Kidney (tissue), 14 donors: ENCODE data around the gene CKAP2. TPM values are rescaled to one million over a fixed set of nuclear protein-coding genes. Genes with fewer than 3 reads are reported as not detected.
"Not testable (repeated sequence)": the region's sequence is repeated elsewhere in the genome, so short reads cannot be mapped to it uniquely, and the experiment has no call there.

Source experiments
- DNase-seq, 5 donors: peaks; one replicate each; pipeline ENCODE4 v3.0.0-alpha.2; 2013 to 2020
- FAIRE-seq: peaks from 2 replicates; lab custom pipeline; 2012; peaks lifted over from hg19 to GRCh38; lab: Jason Lieb, UNC
- H3K27ac ChIP-seq, 2 donors: one replicate each; pipeline ENCODE4 v1.7.0; 2013; ENCODE audit warnings: low read depth in 2 of 2, low read length in 2 of 2, inconsistent platforms in 1 of 2
- H3K27me3 ChIP-seq: one replicate; pipeline ENCODE4 v1.7.1; 2013; ENCODE audit warnings: low read length, inconsistent platforms; ENCODE audit not compliant: control insufficient read depth, insufficient read depth
- H3K36me3 ChIP-seq, 3 donors: one replicate each; pipeline versions ENCODE4 v1.7.0 to v1.7.1; 2013; ENCODE audit warnings: low read length in 3 of 3, control low read depth in 1 of 3, inconsistent platforms in 1 of 3; ENCODE audit not compliant: insufficient read depth in 3 of 3, control insufficient read depth in 2 of 3
- H3K4me1 ChIP-seq, 3 donors: one replicate each; pipeline versions ENCODE4 v1.7.0 to v1.7.1; 2013; ENCODE audit warnings: low read length in 3 of 3, inconsistent platforms in 1 of 3, low read depth in 1 of 3; ENCODE audit not compliant: control insufficient read depth in 2 of 3, insufficient read depth in 2 of 3
- H3K4me3 ChIP-seq, 3 donors: one replicate each; pipeline versions ENCODE4 v1.7.0 to v1.8.1; 2013; ENCODE audit warnings: low read length in 3 of 3, control low read depth in 1 of 3, inconsistent platforms in 1 of 3
- H3K9ac ChIP-seq, 3 donors: one replicate each; pipeline versions ENCODE4 v1.7.0 to v1.7.1; 2013; ENCODE audit warnings: low read length in 3 of 3, control low read depth in 1 of 3, inconsistent platforms in 1 of 3
- H3K9me3 ChIP-seq, 3 donors: one replicate each; pipeline versions ENCODE4 v1.7.0 to v1.7.1; 2013; ENCODE audit warnings: low read length in 3 of 3, control low read depth in 1 of 3, inconsistent platforms in 1 of 3; ENCODE audit not compliant: control insufficient read depth in 2 of 3, insufficient read depth in 1 of 3
- CTCF ChIP-seq: IDR thresholded peaks from 3 replicates; pipeline ENCODE4 v1.5.1; 2012; ENCODE audit warnings: mild to moderate bottlenecking, moderate library complexity, borderline replicate concordance; ENCODE audit not compliant: insufficient read depth; ENCODE audit errors: extremely low read depth
- intact Hi-C: fragments of 100-400 bp; cut with DNase I; formaldehyde crosslinking; loops from one replicate; pipeline ENCODE4 v1.11.1; 2022
- polyA plus RNA-seq: library from polyadenylated mRNA; stranded (reverse); fragments of 350-450 nt; fragmentation: Illumina TruSeq; extraction: RNeasy Lipid Tissue Mini Kit (QIAGEN cat#74804); gene quantifications from one replicate; pipeline ENCODE4 v1.2.3, GENCODE V29; 2014; ENCODE audit warnings: low read depth, low replicate concordance; ENCODE audit not compliant: insufficient read depth
- total RNA-seq: library from RNA; stranded (reverse); fragmentation: NEBNext Ultra II Directional; extraction: Animal tissue kit (Norgen Biotek cat#: 25700); gene quantifications from one replicate; pipeline ENCODE4 v1.2.1, GENCODE V29; 2021
- donor health status: control.
- donor health status: control.
- donor health status: control.
- donor health status: control.
- donor health status: control.
- donor health status: DM: yes; HTN: yes; CAD: no.
- donor health status: Normal renal cell carcinoma (clear cell type).

CKAP2 gene
- total and polyA plus RNA-seq, 2 donors from 2014 or later, result 4.9 to 5.8 TPM

GRCh38 chr13:52461265-52461664 is 6.0 kb downstream of the CKAP2 start:
- DNase-seq (no peak), FAIRE-seq (no peak)
- no peak for TF ChIP-seq CTCF
- Histone ChIP-seq H3K4me1 (no peaks in the 10 kb centered on the region), H3K27me3 (no peaks in the 10 kb centered on the region), H3K9me3 (no peaks in the 10 kb centered on the region), H3K36me3 (peaks cover 3 to 15% (median 3%) of the 10 kb centered on the region in 3 donors), H3K27ac (no peak overlapping the region), H3K4me3 (no peak overlapping the region), H3K9ac (no peak overlapping the region)
- intact Hi-C loops, result no loop called here

GRCh38 chr13:52463526-52463925 is 8.2 kb downstream of the CKAP2 start:
- Histone ChIP-seq H3K36me3 (peaks cover 3 to 15% (median 3%) of the 10 kb centered on the region in 3 donors), H3K27ac (no peak overlapping the region), H3K4me1 (no peaks in the 10 kb centered on the region), H3K27me3 (no peaks in the 10 kb centered on the region), H3K9me3 (no peaks in the 10 kb centered on the region), H3K4me3 (no peak overlapping the region), H3K9ac (no peak overlapping the region)
- DNase-seq, result no peak
- no peak for FAIRE-seq
- intact Hi-C loops, result no loop called here
- TF ChIP-seq CTCF, result no peak

DNA sequence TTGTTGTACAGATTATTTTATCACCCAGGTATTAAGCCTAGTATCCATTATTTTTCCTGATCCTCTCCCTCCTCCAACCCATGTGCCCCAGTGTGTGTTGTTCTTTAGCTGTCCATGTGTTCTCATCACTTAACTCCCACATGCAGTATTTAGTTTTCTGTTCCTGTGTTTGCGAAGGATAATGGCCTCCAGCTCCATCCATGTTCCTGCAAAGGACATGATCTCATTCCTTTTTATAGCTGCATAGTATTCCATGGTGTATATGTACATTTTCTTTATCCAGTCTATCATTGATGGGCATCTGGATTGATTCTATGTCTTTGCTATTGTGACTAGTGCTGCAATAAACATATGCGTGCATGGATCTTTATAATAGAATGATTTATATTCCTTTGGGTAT is 13.2 kb downstream of the CKAP2 start:
- intact Hi-C loops, FAIRE-seq, DNase-seq: not testable (repeated sequence)

DNA sequence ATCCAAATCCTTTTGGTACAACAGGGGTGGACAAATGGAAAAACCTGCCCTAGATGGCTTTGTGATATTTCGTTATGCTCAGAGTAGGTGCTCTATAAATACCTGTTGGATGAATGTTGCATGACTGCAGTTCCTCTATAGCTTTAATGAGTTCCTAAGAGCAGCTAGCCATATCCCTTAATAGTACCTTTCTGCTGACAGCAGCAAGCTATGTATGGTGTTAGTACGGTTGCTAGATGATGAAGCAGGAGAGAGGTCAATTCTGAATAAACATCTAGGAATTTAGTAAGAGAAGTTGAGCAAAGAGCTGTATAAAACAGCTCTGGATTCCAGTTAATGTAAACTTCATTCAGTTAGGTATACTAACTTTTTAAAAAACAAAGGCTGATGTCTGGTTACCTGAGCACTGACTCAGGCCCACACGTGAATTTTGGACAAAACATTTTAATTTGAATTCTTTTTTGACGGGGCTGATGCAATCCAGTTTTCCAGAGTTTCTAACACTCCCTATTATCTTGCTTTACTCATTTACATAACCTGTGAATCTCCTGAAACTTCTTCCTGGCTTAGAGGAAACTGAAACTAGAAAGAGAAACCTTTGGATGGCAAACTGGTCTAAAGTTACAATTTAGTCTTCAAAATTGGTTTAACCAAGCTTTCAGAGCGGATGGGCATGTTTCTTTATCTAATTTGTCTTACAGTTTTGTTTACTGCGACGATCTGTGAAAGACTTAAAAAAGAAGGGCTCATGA is 25.6 kb downstream of the CKAP2 start:
- intact Hi-C loops, FAIRE-seq: not testable (repeated sequence)

More for the DNA sequence above, 13.2 kb downstream of the CKAP2 start:
- not testable (repeated sequence) for H3K4me3 ChIP-seq, H3K9me3 ChIP-seq, H3K4me1 ChIP-seq, H3K27me3 ChIP-seq, H3K27ac ChIP-seq, H3K9ac ChIP-seq, H3K36me3 ChIP-seq

GRCh38 chr13:52487078-52487477 is 31.8 kb downstream of the CKAP2 start:
- H3K4me1 ChIP-seq, H3K27ac ChIP-seq, FAIRE-seq, DNase-seq, H3K36me3 ChIP-seq, H3K27me3 ChIP-seq, H3K9me3 ChIP-seq, H3K4me3 ChIP-seq, H3K9ac ChIP-seq, intact Hi-C loops: not testable (repeated sequence)

More for the DNA sequence above, 25.6 kb downstream of the CKAP2 start:
- H3K4me1 ChIP-seq, DNase-seq, H3K27me3 ChIP-seq, H3K4me3 ChIP-seq, H3K27ac ChIP-seq, H3K36me3 ChIP-seq, H3K9ac ChIP-seq, H3K9me3 ChIP-seq: not testable (repeated sequence)

- H3K9ac ChIP-seq, H3K36me3 ChIP-seq, intact Hi-C loops, DNase-seq, H3K4me3 ChIP-seq, FAIRE-seq, H3K4me1 ChIP-seq, H3K27ac ChIP-seq, H3K27me3 ChIP-seq, H3K9me3 ChIP-seq: not testable (repeated sequence)
These were observed 33.5 kb downstream of the CKAP2 start for GRCh38 chr13:52488763-52489162.

DNA sequence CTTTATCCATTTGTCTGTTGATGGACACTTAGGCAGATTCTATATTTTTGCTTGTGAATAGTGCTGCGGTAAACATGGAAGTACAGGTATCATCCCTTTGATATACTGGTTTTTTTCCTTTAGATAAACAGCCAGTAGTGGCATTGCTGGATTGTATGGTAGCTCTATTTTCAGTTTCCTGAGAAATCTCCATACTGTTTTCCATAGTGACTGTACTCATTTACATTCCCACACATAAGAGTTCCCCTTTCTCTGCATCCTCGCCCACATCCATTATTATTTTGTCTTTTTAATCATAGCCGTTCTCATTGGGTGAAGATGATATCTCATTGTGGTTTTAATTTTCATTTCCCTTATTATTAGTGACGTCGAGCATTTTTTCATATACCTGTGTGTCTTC is 35.7 kb downstream of the CKAP2 start:
- H3K9me3 ChIP-seq, H3K27ac ChIP-seq, H3K27me3 ChIP-seq, FAIRE-seq, H3K4me1 ChIP-seq, H3K9ac ChIP-seq, DNase-seq, intact Hi-C loops, H3K36me3 ChIP-seq, H3K4me3 ChIP-seq: not testable (repeated sequence)
